ENCODE data around the gene MKI67.
A peak's percentile ranks its signal among the peaks of the same experiment; 100 is the strongest.

The MKI67 gene

DNA sequence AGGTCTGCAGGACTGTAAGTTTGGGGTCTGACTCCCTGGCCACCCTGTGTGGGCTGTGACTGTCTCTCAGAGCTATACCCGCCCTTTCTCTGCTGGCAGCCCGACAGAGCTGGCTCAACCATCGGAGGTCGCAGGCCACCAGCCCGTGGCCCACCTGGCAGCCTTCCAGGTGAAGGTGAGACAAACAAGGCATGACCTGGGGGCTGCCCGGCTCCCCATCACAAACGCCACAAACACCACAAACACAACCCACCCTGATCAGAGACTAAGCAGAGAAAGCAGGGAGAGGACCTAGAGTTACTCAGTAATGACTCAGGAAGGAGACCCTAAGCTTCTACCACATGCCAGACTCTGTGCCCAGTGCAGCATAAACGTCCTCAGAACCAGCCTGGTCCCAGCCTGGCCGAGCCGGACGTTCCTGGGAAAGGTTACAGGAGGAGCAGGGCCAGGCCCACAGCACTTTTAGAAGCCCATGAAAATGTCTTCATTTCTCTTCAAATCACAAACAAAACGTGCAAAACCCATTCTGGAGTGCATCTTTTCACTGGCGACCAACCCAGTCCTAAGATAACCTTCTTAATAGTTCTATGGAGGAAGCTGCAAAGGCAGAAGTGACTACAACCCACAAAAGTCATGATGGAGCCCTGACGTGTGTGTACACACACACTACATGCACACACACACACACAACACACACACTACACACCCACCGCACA, 66.8 kb downstream of the MKI67 start:
- peaks cover 0 to 72% (median 56%) of the 10 kb centered on the region in 4 donors for H3K4me1 ChIP-seq
- H3K27me3 ChIP-seq, result no peaks in the 10 kb centered on the region
- peak in 1 of 2 donors; percentile 61 for DNase-seq
- H3K27ac ChIP-seq, result peak overlapping the region in 1 of 2 donors; percentile 10
- H3K36me3 ChIP-seq, result peaks cover 0 to 18% (median 5%) of the 10 kb centered on the region in 3 donors
- intact Hi-C loops (cut with DNase I; ENCODE audit: low total_unique reads), result no loop called here
- TF ChIP-seq, protein P1, sequence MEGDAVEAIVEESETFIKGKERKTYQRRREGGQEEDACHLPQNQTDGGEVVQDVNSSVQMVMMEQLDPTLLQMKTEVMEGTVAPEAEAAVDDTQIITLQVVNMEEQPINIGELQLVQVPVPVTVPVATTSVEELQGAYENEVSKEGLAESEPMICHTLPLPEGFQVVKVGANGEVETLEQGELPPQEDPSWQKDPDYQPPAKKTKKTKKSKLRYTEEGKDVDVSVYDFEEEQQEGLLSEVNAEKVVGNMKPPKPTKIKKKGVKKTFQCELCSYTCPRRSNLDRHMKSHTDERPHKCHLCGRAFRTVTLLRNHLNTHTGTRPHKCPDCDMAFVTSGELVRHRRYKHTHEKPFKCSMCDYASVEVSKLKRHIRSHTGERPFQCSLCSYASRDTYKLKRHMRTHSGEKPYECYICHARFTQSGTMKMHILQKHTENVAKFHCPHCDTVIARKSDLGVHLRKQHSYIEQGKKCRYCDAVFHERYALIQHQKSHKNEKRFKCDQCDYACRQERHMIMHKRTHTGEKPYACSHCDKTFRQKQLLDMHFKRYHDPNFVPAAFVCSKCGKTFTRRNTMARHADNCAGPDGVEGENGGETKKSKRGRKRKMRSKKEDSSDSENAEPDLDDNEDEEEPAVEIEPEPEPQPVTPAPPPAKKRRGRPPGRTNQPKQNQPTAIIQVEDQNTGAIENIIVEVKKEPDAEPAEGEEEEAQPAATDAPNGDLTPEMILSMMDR (IDR thresholded peaks at IDR 0.05), result no peak
- no peak overlapping the region for H3K4me3 ChIP-seq
- H3K9me3 ChIP-seq, result no peaks in the 10 kb centered on the region

DNA sequence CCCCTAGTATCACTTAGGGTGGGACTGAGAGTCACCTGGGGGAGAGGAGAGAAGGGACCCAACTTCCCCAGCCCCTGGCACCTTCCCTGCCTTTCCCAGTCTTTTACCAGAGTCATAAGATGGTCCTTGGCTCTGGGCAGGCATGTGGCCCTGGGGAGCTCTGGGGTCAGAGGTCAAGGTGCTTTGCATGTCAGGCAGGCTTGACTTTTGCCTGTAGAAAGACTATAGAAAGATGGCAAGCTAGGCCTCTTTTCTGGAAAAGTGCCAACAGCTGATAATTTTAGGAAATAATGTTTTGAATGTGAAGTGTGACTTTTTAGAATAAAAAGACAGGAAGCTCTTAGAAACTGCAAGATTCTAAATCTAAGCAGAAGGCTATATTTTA, 67.5 kb downstream of the MKI67 start:
- Histone ChIP-seq H3K9me3 (no peaks in the 10 kb centered on the region), H3K4me3 (no peak overlapping the region), H3K4me1 (peaks cover 0 to 65% (median 50%) of the 10 kb centered on the region in 4 donors), H3K27me3 (no peaks in the 10 kb centered on the region), H3K36me3 (peaks cover 0 to 19% (median 5%) of the 10 kb centered on the region in 3 donors), H3K27ac (peak overlapping the region in 1 of 2 donors; percentile 10)
- DNase-seq, result peak in 1 of 2 donors; percentile 58
- TF ChIP-seq, protein P1 (IDR thresholded peaks at IDR 0.05), result no peak
- intact Hi-C loops (cut with DNase I; ENCODE audit: low total_unique reads), result no loop called here

DNA sequence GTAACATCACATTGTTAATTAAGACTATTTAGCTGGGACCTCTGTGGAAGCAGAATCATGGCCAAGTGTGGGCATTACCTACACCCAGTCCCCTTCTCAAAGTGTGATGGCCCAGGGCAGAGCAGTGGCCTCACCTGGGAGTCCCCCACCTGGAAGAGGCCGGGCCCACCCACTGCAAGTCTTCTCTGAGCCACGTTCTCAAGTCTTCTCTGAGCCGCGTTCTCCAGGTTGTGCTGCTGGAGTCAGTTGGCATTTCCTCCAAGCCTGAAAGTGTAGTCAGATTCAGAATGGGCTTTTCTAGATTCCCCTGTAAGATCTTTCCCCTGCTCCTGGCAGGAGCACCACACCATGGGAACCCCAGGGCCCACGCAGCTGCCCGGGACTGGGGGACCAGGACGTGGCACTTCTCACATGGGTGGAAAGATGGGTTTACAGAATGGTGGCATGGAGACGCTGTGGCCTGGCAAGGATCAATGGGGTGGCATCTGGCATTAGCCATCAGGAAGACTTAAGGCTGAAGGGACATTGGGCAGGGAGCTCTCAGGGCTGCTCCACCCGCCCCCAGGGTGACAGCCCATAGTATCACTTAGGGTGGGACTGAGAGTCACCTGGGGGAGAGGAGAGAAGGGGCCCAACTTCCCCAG, 68.0 kb downstream of the MKI67 start:
- intact Hi-C loops (cut with DNase I; ENCODE audit: low total_unique reads), result no loop called here
- Histone ChIP-seq H3K4me3 (no peak overlapping the region), H3K27ac (peak overlapping the region in 1 of 2 donors; percentile 10), H3K27me3 (no peaks in the 10 kb centered on the region), H3K9me3 (no peaks in the 10 kb centered on the region), H3K4me1 (peaks cover 0 to 60% (median 45%) of the 10 kb centered on the region in 4 donors), H3K36me3 (peaks cover 0 to 19% (median 5%) of the 10 kb centered on the region in 3 donors)
- TF ChIP-seq, protein P1 (IDR thresholded peaks at IDR 0.05), result no peak
- peak in 1 of 2 donors; percentile 51 for DNase-seq

DNA sequence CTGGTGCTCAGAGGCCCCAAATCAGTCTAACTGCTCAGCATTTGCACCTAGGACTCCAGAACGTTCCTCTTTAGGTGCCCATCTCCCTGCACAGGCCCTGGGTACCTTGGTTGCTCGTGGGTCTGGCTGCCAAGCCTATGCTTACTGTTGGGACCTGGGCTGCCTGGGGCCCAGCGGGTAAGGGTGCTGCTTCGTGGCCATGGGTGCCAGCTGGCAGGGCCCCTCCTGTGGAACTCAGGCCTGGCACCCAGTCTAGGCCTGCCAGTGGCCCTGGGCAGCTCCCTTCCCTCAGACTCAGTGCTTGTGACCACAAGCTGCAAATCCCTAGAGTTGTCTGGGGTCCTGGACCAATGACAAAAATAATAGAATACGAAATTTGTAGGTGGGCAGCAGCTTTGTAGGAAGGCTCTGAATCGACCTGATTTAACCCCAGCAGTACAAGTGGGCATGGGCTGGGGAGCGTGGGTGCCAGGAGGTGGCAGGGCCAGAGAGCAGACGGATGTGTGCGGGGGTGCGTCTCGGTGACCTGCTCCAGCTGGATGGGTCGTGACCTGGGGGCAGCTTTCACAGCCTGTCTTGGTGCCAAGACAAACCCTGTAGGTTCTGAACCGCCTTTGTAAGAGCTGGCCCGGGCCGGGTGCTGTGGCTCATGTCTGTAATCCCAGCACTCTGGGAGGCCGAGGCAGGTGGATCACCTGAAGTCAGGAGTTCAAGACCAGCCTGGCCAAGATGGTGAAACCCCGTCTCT, 69.7 kb downstream of the MKI67 start:
- Histone ChIP-seq H3K4me1 (peaks cover 0 to 43% (median 31%) of the 10 kb centered on the region in 4 donors), H3K4me3 (no peak overlapping the region), H3K9me3 (no peaks in the 10 kb centered on the region), H3K27me3 (no peaks in the 10 kb centered on the region), H3K27ac (peak overlapping the region; percentile 27 to 53), H3K36me3 (peaks cover 0 to 31% (median 5%) of the 10 kb centered on the region in 3 donors)
- TF ChIP-seq, protein P1 (IDR thresholded peaks at IDR 0.05), result no peak
- intact Hi-C loops (cut with DNase I; ENCODE audit: low total_unique reads), result no loop called here
- peak in 1 of 2 donors; percentile 78 for DNase-seq

DNA sequence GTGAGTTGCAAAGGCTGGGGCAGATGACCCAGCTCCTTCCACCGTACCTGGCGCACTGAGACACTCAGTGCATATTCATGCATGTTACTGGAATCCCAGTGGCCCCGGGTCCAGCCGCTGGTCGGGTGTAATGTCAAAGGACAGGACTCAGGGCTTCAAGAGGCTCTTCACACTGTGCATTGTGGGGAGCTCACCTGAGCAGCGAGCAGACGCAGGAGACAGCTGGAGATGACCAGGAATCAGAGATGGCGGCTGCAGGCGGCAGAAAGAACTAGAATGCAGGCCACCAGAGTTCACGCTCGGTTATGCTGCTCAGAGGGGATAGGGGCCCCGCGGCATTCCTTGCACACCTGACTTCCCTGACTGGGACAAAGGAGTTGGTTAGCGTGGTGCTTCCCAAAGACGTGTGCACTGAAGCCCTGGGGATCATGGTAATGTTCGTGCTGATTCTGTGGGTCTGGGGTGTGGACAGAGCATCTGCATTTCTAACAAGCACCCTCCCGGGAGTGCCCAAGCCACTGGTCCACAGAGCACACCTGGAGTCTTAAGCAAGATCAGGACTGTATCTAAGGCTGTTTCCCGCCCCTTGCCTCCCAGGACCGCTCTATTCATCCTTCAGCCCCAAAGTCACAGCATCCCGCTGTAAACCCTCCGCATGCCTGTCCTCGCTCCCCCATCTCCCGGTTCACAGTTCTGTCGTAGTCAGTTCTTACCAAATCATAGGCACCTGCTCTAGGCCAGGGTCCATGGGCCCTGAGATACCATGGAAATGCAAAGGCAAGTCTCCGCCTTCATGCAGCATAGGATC, 71.0 kb downstream of the MKI67 start:
- no peaks in the 10 kb centered on the region for H3K27me3 ChIP-seq
- no peak for DNase-seq
- no peaks in the 10 kb centered on the region for H3K9me3 ChIP-seq
- H3K4me1 ChIP-seq, result peaks cover 0 to 32% (median 26%) of the 10 kb centered on the region in 4 donors
- H3K4me3 ChIP-seq, result no peak overlapping the region
- intact Hi-C loops (cut with DNase I; ENCODE audit: low total_unique reads), result no loop called here
- H3K36me3 ChIP-seq, result peaks cover 0 to 31% (median 5%) of the 10 kb centered on the region in 3 donors
- no peak overlapping the region for H3K27ac ChIP-seq
- TF ChIP-seq, protein P1 (IDR thresholded peaks at IDR 0.05), result no peak
